Peyer's patch (tissue), 4 donors: ENCODE data around the gene LRRC45. TPM values are rescaled to one million over a fixed set of nuclear protein-coding genes. Genes with fewer than 3 reads are reported as not detected.

Experiments
- DNase-seq, 3 donors: peaks; one replicate each; pipeline ENCODE4 v3.0.0-alpha.2; 2017 to 2019
- H3K27ac ChIP-seq, 4 donors: fragments of 200-600 bp; sonication (generic); one replicate each; pipeline ENCODE4 v1.5.1; 2016 to 2019
- H3K27me3 ChIP-seq, 2 donors: fragments of 200-600 bp; sonication (generic); one replicate each; pipeline ENCODE4 v1.5.1; 2019
- H3K36me3 ChIP-seq, 3 donors: fragments of 200-600 bp; sonication (generic); one replicate each; pipeline ENCODE4 v1.5.1; 2016 to 2019
- H3K4me1 ChIP-seq, 4 donors: fragments of 200-600 bp; sonication (generic); one replicate each; pipeline ENCODE4 v1.5.1; 2016 to 2019
- H3K4me3 ChIP-seq, 4 donors: fragments of 200-600 bp; sonication (generic); 1 replicate in 3 of 4; 2 replicates in 1 of 4; pipeline ENCODE4 v1.5.1; 2016 to 2019; ENCODE audit warnings: mild to moderate bottlenecking in 1 of 4
- H3K9me3 ChIP-seq, 4 donors: fragments of 200-600 bp; sonication (generic); one replicate each; pipeline ENCODE4 v1.5.1; 2016 to 2019; ENCODE audit warnings: mild to moderate bottlenecking in 1 of 4
- CTCF ChIP-seq, 6 experiments: fragments of 450-650 bp in 4 of 6; fragments of 200-600 bp in 2 of 6; sonication (generic) in 1 of 6; IDR thresholded peaks; one replicate each; pipeline ENCODE4 v1.5.1; 2017 to 2019; ENCODE audit warnings: antibody characterized with exemption in 6 of 6, mild to moderate bottlenecking in 3 of 6, moderate library complexity in 1 of 6
- POLR2A ChIP-seq, 2 donors: fragments of 450-650 bp; IDR thresholded peaks; one replicate each; pipeline ENCODE4 v1.5.1; 2017; ENCODE audit warnings: antibody characterized with exemption in 2 of 2, mild to moderate bottlenecking in 2 of 2, moderate library complexity in 2 of 2
- total RNA-seq, 4 donors: library from RNA; depleted of rRNA; stranded (reverse); fragments of >200 nt; gene quantifications; one replicate each; pipeline ENCODE4 v1.1.0, GENCODE V29; 2016

The LRRC45 gene
- total RNA-seq, 4 donors from 2014 or later, result 15.5 to 74.3 (median 23.1) TPM

GRCh38 chr17:81999976-82000802, 22.9 kb upstream of the LRRC45 start:
- H3K4me1 ChIP-seq, result peaks cover 0 to 28% (median 0%) of the 10 kb centered on the region in 4 donors
- TF ChIP-seq POLR2A (IDR thresholded peaks at IDR 0.05), result no peak
- TF ChIP-seq CTCF (IDR thresholded peaks at IDR 0.05), result no peak
- H3K9me3 ChIP-seq, result no peaks in the 10 kb centered on the region
- no peaks in the 10 kb centered on the region for H3K27me3 ChIP-seq
- peaks cover 0 to 5% (median 0%) of the 10 kb centered on the region in 3 donors for H3K36me3 ChIP-seq
- DNase-seq, result no peak
- peak overlapping the region in 1 of 4 donors; percentile 19 for H3K4me3 ChIP-seq
- H3K27ac ChIP-seq, result no peak overlapping the region

GRCh38 chr17:82000803-82001570, 22.1 kb upstream of the LRRC45 start:
- no peak for TF ChIP-seq POLR2A (IDR thresholded peaks at IDR 0.05)
- TF ChIP-seq CTCF (IDR thresholded peaks at IDR 0.05), result no peak
- Histone ChIP-seq H3K27ac (no peak overlapping the region), H3K9me3 (no peaks in the 10 kb centered on the region), H3K4me1 (peaks cover 0 to 28% (median 0%) of the 10 kb centered on the region in 4 donors), H3K27me3 (no peaks in the 10 kb centered on the region), H3K4me3 (peak overlapping the region in 1 of 4 donors; percentile 19), H3K36me3 (peaks cover 0 to 5% (median 0%) of the 10 kb centered on the region in 3 donors)
- DNase-seq, result peak in 2 of 3 donors; percentile 67 to 73

GRCh38 chr17:82001571-82002056, 21.5 kb upstream of the LRRC45 start:
- TF ChIP-seq POLR2A (IDR thresholded peaks at IDR 0.05) (no peak), CTCF (IDR thresholded peaks at IDR 0.05) (no peak)
- Histone ChIP-seq H3K36me3 (peaks cover 0 to 4% (median 0%) of the 10 kb centered on the region in 3 donors), H3K27ac (no peak overlapping the region)

GRCh38 chr17:82003411-82004381, 19.4 kb upstream of the LRRC45 start:
- peak overlapping the region in 1 of 4 donors; percentile 31 for H3K27ac ChIP-seq
- H3K9me3 ChIP-seq, result no peaks in the 10 kb centered on the region
- TF ChIP-seq POLR2A (IDR thresholded peaks at IDR 0.05) (no peak), CTCF (IDR thresholded peaks at IDR 0.05) (no peak)
- DNase-seq, result no peak
- peaks cover 0 to 28% (median 0%) of the 10 kb centered on the region in 4 donors for H3K4me1 ChIP-seq
- H3K4me3 ChIP-seq, result no peak overlapping the region
- H3K27me3 ChIP-seq, result no peaks in the 10 kb centered on the region
- H3K36me3 ChIP-seq, result no peaks in the 10 kb centered on the region

More at GRCh38 chr17:82001571-82002056, 21.5 kb upstream of the LRRC45 start:
- Histone ChIP-seq H3K4me3 (no peak overlapping the region), H3K4me1 (peaks cover 0 to 28% (median 0%) of the 10 kb centered on the region in 4 donors), H3K9me3 (no peaks in the 10 kb centered on the region), H3K27me3 (no peaks in the 10 kb centered on the region)
- DNase-seq, result no peak
